SK-N-MC (cell line): ENCODE results near the gene SKOR1.

Source experiments
- FOXP2 ChIP-seq: optimal IDR thresholded peaks from 2 replicates; pipeline ENCODE3; 2011; ENCODE audit warnings: mild to moderate bottlenecking, moderate library complexity; ENCODE audit not compliant: insufficient read depth; ENCODE audit errors: extremely low read length, control extremely low read depth
- POLR2AphosphoS5 ChIP-seq: IDR thresholded peaks from 2 replicates; pipeline ENCODE4 v1.6.1; 2012; ENCODE audit warnings: mild to moderate bottlenecking, low read depth, low read length, borderline replicate concordance

GRCh38 chr15:67849538-67849937, 24.2 kb downstream of the SKOR1 start:
- TF ChIP-seq POLR2AphosphoS5 (no peak), FOXP2 (no peak)
